Effector memory CD8-positive, alpha-beta T cell (primary cell): Measurements from ENCODE around the gene PRTG.

ENCODE experiments used
- ATAC-seq: fragments of 150-1000 bp; cut with Tn5 transposase; replicated peaks from 2 replicates; pipeline ENCODE4 v1.10.0; 2021; ENCODE audit warnings: mild to moderate bottlenecking, moderate library complexity
- DNase-seq, 3 experiments: peaks; one replicate each; pipeline ENCODE4 v3.0.0; 2021
- H3K27ac Mint-ChIP-seq, 2 donors: one replicate each; pipeline ENCODE4 v1.8.0; 2022; ENCODE audit warnings: mild to moderate bottlenecking in 2 of 2, mixed read lengths in 2 of 2, moderate library complexity in 2 of 2
- H3K27me3 Mint-ChIP-seq, 2 donors: one replicate each; pipeline ENCODE4 v1.8.0; 2022; ENCODE audit warnings: mixed read lengths in 2 of 2
- H3K36me3 Mint-ChIP-seq: one replicate; pipeline ENCODE4 v1.8.0; 2022; ENCODE audit warnings: mild to moderate bottlenecking, moderate library complexity, mixed read lengths; ENCODE audit not compliant: insufficient read depth
- H3K4me1 Mint-ChIP-seq, 2 donors: one replicate each; pipeline ENCODE4 v1.8.0; 2022; ENCODE audit warnings: low read depth in 2 of 2, mixed read lengths in 2 of 2
- H3K4me3 Mint-ChIP-seq, 2 donors: one replicate each; pipeline ENCODE4 v1.8.0; 2022; ENCODE audit warnings: mild to moderate bottlenecking in 2 of 2, mixed read lengths in 2 of 2, moderate library complexity in 2 of 2
- H3K9me3 Mint-ChIP-seq, 2 donors: one replicate each; pipeline ENCODE4 v1.8.0; 2022; ENCODE audit warnings: mixed read lengths in 2 of 2

The PRTG gene

GRCh38 chr15:55587321-55588069 lies 155.5 kb downstream of the PRTG start:
- H3K27me3 Mint-ChIP-seq: peaks cover 47 to 49% of the 10 kb centered on the region in 2 donors
- DNase-seq: peak in 1 of 3 experiments; percentile 6
- H3K27ac Mint-ChIP-seq: no peak overlapping the region
- H3K4me3 Mint-ChIP-seq: peak overlapping the region; percentile 22 to 43
- ATAC-seq: peak; percentile 36
- no peaks in the 10 kb centered on the region for H3K36me3 Mint-ChIP-seq
- H3K4me1 Mint-ChIP-seq: no peaks in the 10 kb centered on the region
- no peaks in the 10 kb centered on the region for H3K9me3 Mint-ChIP-seq

GRCh38 chr15:55586808-55587207 lies 156.1 kb downstream of the PRTG start:
- H3K36me3 Mint-ChIP-seq: no peaks in the 10 kb centered on the region
- ATAC-seq (no peak), DNase-seq (no peak)
- no peaks in the 10 kb centered on the region for H3K4me1 Mint-ChIP-seq
- no peaks in the 10 kb centered on the region for H3K9me3 Mint-ChIP-seq
- peaks cover 50 to 51% of the 10 kb centered on the region in 2 donors for H3K27me3 Mint-ChIP-seq
- H3K4me3 Mint-ChIP-seq: no peak overlapping the region
- no peak overlapping the region for H3K27ac Mint-ChIP-seq

DNA sequence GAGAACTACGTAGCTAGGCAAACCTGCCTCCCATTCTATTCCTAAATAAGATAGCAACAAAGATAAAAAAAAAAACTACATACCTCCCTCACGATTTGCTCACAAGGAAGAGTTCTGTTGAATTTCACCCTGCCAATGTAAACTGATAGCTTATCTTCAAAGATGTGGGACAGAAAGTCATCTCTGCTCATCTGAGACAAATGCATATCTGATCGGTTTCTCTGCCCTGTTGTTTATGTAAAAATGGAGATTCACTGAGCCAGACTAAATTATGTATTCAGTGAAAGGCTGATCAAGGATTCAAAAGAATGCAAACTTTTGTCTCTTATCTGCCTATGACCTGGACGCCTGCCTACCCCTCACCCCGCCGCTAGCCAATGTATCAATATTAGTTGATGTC lies 166.0 kb downstream of the PRTG start:
- Mint-ChIP-seq H3K4me3 (no peak overlapping the region), H3K27ac (no peak overlapping the region), H3K4me1 (no peaks in the 10 kb centered on the region), H3K27me3 (peaks cover 38 to 51% of the 10 kb centered on the region in 2 donors), H3K9me3 (no peaks in the 10 kb centered on the region), H3K36me3 (no peaks in the 10 kb centered on the region)
- DNase-seq (no peak), ATAC-seq (no peak)

DNA sequence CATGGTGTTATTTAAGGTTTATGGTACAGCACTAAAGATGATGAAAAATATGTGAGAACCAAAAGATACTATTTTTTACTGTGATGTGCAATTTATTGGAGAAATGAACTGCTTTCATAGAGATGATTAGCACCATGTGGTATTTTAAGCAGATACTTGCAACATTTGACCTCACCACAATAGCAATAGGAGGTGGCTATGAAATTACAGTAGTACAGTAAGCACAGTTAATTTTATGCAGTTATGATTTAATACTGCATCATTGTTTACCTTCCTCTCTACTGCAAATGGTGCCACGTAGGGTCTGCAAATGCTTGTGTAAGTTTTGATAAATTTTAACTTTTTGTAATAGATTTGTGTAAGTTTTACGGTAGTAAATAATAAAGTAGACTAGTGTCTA lies 168.9 kb downstream of the PRTG start:
- Mint-ChIP-seq H3K4me3 (no peak overlapping the region), H3K27me3 (peaks cover 46 to 59% of the 10 kb centered on the region in 2 donors), H3K9me3 (peaks cover 2 to 7% of the 10 kb centered on the region in 2 donors), H3K36me3 (no peaks in the 10 kb centered on the region), H3K4me1 (no peaks in the 10 kb centered on the region), H3K27ac (no peak overlapping the region)
- ATAC-seq: no peak
- no peak for DNase-seq

DNA sequence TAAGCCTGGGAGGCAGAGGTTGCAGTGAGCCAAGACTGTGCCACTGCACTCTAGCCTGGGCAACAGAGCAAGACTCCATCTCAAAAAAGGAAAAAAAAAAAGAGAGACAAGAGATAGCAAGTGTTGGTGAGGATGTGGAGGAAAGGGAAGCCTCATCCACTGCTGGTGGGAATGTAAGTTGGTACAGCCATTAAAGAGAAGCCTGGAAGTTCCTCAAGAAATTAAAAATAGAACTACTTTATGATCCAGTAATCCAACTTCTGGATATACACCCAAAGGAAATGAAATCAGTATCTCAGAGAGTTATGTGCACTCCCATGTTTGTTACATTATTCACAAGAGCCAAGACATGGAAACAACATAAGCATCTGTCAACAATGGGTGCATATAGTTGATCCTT lies 169.7 kb downstream of the PRTG start:
- H3K36me3 Mint-ChIP-seq: no peaks in the 10 kb centered on the region
- H3K4me3 Mint-ChIP-seq: no peak overlapping the region
- peaks cover 48 to 68% of the 10 kb centered on the region in 2 donors for H3K27me3 Mint-ChIP-seq
- peaks cover 2 to 7% of the 10 kb centered on the region in 2 donors for H3K9me3 Mint-ChIP-seq
- H3K4me1 Mint-ChIP-seq: no peaks in the 10 kb centered on the region
- ATAC-seq (no peak), DNase-seq (no peak)
- no peak overlapping the region for H3K27ac Mint-ChIP-seq

DNA sequence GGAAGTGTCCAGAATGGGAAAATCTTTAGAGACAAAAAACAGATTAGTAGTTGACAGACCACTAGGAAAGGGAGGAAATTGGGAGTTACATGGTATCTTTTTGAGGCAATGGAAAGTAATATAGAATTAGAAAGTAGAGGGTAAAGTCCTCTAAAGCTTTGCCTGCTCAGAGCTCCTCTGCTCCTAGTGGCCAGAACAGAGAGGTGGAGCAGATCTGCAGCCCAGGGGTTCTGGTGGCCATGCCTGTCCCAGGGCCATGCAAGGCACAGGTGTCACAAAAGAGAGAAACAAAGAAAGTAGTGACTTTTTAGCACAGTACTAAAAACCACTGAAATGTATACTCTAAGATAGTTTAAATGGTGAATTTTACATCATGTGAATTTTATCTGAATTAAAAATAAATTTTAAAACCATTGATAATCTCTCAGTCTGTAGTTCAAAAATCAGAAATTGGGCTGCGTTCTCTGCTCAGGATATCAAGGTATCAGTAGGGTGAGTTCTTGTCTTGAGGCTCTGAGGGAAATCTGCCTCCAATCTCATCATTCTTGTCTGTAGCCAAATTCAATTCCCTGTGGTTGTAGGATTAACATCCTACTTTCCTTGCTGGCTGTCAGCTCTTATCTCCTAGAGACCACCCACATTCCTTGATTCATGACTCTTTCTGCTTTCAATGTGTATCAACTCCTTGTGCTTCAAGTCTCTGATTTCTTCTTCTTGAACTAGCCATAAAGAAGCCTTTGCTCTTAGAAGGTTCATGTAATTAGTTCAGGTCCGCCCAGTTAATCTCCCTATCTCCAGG lies 178.4 kb downstream of the PRTG start:
- no peaks in the 10 kb centered on the region for H3K4me1 Mint-ChIP-seq
- no peak overlapping the region for H3K27ac Mint-ChIP-seq
- peaks cover 7 to 34% of the 10 kb centered on the region in 2 donors for H3K27me3 Mint-ChIP-seq
- DNase-seq: no peak
- ATAC-seq: no peak
- no peaks in the 10 kb centered on the region for H3K36me3 Mint-ChIP-seq
- peaks cover 4 to 11% of the 10 kb centered on the region in 2 donors for H3K9me3 Mint-ChIP-seq
- H3K4me3 Mint-ChIP-seq: no peak overlapping the region

GRCh38 chr15:55562601-55563000 lies 180.4 kb downstream of the PRTG start:
- DNase-seq (no peak), ATAC-seq (no peak)
- H3K27me3 Mint-ChIP-seq: peaks cover 0 to 14% of the 10 kb centered on the region in 2 donors
- H3K27ac Mint-ChIP-seq: no peak overlapping the region
- H3K36me3 Mint-ChIP-seq: no peaks in the 10 kb centered on the region
- no peaks in the 10 kb centered on the region for H3K4me1 Mint-ChIP-seq
- peaks cover 4 to 11% of the 10 kb centered on the region in 2 donors for H3K9me3 Mint-ChIP-seq
- H3K4me3 Mint-ChIP-seq: no peak overlapping the region
